Stimulated activated CD4-positive, alpha-beta T cell treated with anti-CD3 and anti-CD28 coated beads, Interleukin-15, amount 100 ng/mL, for 24 hours (primary cell): ENCODE measurements around the gene TMEM9.
"Not testable (repeated sequence)": the region's sequence is repeated elsewhere in the genome, so short reads cannot be mapped to it uniquely, and the experiment has no call there.

Source experiments
- DNase-seq: peaks from one replicate; pipeline ENCODE4 v3.0.0-alpha.2; 2020

Gene TMEM9

DNA sequence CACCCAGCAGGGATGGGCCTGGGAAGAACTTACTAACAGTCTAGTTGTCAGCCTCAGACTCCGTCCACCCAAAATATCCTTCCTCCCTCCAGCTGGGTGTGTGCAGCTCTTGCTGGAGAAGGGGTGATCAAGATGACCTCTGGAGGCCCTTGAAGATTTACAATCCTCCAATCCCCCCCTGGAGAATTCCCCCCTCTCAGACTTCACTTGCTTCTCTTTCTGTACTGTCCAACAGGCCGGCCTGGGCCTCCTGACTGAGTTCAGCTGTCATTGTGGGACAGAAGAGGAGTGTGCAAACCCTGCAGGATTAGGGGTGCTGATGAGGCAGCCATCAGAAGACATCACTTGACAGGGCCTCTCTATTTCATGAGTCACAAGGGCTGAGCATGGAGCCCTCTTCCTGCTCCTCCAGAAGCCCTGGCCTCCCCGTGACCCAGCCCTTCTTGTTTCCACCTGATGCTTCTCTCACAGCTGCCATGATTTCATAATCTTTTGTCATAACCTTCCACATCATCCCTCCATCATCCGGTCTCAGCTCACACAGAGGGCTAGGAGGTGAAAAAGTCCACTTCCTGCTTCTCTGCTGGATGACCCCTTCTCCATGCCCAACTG is 18.8 kb upstream of the TMEM9 start:
- DNase-seq, result peak; percentile 24

GRCh38 chr1:201172326-201172725 is 18.1 kb upstream of the TMEM9 start:
- DNase-seq, result no peak

DNA sequence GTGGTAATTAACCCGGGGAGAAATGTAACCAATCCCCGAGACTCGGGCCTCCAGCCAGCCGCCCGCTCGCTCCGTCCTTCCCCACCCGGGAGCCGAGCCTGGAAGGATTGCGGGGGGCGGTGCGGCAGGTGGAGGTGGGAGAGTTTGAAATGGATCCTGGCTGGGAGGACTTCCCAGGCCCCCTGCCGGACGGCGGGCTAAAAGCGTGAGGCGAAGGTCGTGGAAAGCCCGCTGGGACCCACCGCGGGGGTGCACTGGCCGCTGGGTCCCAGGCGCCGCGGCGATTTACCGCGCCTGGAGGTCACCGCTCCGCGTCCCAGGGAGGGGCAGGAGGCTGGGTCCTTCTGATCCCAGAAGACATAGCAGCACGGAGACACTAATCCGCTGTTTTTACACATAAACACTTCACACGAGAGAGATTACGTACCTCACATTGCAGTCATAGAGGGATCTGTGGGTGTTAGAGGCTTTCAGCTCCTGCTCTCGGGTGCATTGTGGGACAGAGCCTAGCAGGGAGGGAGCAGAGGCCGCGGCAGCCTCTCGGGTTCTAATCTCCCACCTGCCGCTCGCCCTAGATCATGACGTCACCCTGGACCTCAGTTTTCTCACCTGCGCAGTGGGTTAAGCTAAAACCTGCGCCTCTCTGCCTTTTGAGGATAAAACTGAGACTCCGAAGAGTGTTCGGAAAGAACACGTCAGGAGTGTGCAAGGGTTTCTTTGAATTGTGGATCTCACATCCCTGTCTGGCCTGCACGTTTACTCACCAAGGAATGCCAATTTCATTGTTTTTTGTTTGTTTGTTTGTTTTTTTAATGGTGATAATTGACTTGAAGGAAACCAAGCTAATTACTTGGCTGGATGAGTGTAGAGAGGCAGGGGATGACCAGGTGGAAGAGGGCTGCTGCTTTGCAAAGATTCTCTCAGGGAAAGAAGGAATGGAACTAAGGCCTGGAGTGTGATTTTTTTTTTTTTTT is 17.1 kb upstream of the TMEM9 start:
- DNase-seq, result peak; percentile 74

- DNase-seq, result peak; percentile 88
These were observed 16.3 kb upstream of the TMEM9 start for GRCh38 chr1:201170533-201171062.

DNA sequence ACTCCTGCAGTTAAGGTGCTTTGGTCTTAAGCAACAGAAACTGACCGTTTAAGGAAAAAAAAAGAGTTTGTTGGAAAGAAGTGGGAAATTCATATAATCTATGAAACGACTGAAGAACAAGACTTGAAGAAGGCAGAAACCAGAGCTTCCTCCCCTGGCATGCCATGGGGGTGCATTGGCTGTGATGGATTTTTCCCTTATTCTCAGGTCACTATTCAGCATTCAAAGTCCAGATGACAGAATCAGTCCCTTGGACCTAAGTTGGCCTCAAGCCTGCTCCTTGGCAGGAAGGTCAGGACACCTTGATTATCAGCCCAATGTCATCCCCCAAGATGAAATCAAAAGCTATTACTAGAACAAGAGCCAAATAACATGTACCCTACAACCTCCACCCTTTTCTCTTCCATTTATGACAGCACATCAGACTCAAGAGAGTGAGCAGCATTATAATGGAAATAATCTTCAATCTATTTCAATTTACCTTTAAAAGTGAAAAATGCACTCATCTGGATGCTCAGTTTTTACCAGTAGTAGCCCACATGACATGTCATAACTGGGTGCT is 15.8 kb upstream of the TMEM9 start:
- no peak for DNase-seq

DNA sequence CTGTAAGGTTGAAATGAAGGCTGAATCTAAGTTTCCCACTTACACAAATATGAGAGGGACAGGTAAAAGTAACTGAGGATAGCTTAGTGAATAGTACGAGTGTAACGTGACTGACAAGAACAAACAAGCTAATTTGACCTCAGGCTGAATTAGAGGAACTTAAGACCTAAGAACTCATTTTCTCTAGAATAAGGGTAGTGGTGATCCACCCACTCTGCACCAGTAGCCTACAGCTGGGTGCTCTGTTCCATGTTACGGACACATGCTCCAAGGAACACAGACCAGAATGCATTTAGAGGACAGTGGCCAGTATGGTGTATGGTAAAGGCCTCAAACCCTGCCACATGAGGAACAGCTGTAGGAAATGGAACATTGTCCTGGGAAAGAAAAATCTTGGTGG is 14.9 kb upstream of the TMEM9 start:
- DNase-seq, result no peak

GRCh38 chr1:201167041-201167991 is 13.0 kb upstream of the TMEM9 start:
- no peak for DNase-seq

DNA sequence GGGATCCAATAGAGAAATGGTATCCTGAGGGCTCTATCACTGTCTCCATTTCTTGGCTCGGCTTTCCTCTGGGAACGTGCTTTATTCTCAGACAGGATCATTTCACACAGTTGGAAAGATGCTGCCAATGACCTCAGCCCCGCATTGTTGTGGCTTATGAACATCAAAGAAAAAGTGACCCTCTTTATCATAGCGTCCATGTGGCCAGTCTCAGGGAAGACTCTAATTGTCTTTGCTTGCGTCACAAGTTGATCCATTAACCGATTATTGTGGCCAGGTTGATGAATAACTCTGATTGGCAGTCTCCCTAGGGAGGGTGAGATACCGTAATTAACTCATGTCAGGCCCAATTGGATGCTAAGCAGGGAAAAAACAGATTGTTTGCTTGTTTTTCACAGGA is 10.4 kb upstream of the TMEM9 start:
- no peak for DNase-seq

- DNase-seq, result no peak
These were observed 9.4 kb upstream of the TMEM9 start for GRCh38 chr1:201163707-201164106.

GRCh38 chr1:201163036-201163435 is 8.8 kb upstream of the TMEM9 start:
- DNase-seq, result not testable (repeated sequence)

DNA sequence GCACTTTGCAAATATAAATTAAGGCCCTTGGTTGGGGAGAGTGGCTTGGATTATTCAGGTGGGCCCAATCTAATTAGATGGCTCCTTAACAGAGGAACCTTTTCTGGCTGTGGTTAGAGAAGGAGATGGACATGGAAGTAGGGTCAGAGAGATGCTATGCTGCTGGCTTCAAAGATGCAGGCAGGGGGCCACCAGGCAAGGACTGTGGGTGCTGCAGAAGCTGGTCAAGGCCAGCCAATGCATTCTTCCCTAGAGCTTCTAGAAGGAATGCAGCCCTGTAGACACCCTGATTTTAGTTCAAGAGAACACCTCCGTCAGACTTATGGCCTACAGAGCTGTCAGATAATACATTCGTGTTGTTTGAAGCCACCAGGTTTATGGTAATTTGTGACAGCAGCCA is 3.7 kb upstream of the TMEM9 start:
- DNase-seq, result no peak

GRCh38 chr1:201156819-201157218 is 2.5 kb upstream of the TMEM9 start:
- no peak for DNase-seq

GRCh38 chr1:201156346-201156745 is 2.1 kb upstream of the TMEM9 start:
- no peak for DNase-seq

GRCh38 chr1:201155354-201155753 is 1.1 kb upstream of the TMEM9 start:
- no peak for DNase-seq

DNA sequence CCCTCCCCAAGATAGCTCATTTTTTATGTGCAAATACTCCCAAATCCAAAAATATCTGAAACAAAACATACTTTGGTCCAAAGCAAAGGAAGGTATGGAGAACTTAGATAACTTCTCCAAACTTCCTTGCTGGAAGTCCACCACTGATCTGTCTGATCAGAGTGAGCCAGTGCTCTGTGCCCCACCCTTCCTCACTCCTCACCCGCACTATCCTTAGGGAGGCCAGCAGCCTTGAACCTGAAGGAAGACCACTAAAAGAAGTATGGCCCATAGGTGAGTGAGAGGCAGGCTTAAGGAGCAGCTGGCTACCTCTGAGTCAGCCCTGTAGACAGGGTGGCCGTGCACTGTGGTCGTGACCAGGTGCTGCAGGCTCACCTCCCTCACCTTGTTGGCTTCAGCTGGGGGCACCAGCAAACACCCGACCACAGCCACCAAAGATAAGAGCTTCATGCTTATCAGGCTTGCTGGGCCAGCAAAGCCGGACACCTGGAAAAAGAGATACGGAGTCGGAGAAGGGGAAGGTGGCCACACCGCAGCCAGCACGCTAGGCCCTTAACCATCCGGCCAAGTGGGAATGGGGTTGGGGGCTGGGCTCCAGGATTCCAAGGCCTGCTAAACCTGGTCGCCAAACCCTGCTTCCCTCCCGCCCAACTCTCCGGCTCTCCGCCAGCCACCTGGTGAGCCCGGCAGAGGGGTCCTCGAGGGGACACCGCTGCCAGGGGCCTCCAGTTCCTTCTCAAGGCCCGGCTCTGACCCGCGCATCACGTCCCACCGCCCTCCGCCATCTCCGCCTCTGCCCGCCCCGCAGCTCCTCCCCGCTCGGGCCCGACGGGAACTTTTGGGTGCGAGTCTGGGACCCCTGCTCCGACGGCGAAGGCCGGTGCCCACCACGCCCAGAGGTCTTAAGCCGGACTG is 543 bp downstream of the TMEM9 start:
- DNase-seq, result no peak

DNA sequence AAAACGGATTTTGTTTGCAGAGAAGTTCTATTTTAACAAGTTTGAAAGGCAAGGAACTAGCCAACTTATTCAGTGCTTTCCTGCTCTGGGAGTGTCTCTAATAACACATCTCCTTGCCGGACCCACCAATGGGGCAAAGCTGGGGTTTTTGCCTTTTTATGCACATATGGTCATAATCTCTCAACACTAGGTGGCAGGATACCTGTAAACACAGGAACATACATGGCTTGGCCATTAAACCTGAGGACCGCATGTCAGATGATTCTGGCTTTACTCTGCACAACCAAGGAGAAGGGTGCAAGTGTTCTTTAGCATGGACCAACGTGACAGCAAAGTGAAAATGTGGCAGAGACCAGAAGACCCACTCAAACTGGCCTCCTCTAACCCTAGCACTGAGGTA is 4.9 kb downstream of the TMEM9 start:
- DNase-seq, result peak; percentile 7

DNA sequence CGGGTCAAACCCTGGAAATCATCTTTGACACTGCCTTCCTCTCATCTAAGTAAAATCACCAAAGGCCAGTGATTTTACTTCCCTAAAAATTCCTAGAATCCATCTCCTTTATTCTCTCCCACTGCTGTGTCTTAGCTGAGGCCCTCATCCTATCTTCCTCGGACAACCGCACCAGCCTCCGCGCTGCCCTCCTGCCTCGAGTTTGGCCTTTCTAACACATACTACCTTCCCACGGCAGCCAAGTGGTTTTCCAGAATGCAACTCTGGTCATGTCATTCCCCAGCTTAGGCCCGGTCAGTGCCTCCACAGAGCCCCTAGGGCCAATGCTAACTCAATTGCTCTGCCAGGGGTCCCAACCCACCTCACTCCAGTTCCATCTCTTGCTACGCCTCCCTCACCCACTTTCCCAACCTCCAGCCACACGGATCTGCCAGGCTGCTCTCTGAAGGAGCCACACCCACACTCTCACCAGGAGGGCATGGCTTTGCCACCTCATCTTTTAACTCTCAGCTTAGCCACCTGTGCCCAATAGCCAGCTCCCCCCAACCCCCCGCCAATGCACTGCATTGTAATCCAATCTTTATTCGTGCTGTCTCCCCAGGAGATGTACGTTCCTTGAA is 6.8 kb downstream of the TMEM9 start:
- DNase-seq, result no peak

DNA sequence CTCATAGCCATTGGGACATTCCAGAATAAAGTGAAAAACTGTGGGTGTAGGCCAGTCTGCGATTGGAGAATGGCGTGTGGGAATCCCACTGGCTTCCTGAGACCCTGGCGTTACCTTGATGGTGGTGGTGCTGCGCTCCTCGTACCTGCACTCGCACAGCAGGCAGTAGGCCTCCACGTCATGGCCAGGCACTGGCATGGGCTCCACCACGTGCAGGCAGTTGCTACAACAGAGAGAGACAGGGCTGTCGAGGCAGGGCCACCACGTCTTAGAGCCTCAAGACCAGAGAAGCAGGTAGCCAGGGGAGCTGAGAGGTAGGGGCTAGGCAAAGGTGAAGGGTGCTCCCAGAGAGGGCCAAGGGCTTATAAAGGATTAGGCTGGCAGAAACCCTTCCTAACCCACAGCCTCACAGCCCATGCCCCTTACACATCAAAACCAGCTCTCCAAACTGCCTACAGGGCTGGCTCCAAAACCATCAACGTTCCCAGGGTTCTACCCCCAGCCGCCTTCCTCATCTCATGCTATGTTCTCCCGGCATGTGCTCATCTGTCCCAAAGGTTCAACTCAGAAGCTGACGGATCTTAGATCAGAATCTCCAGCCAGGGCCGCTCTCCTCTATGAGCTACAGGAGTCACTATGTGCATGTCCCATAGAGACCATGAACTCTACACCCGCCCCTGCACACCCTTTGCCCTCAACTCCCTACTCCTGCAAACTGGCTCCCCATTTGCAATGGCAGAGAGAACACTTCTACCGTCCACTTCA is 7.5 kb downstream of the TMEM9 start:
- DNase-seq, result no peak

DNA sequence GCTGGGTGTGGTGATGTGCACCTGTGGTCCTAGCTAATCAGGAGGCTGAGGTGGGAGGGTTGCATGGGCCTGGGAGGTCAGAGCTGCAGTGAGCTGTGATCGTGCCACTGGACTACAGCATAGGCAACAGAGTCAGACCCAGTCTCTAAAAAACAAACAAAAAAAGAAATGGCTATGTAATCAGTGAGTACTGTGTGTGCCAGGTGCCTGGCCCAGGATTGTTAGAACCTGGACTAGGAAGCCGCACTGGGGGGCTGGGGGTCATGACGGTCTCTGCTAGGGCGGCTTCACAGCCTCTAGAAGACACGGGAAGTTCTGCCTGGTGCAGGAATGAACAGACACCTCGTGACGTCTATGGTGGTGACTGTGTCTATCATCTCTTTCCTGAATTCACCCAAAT is 8.5 kb downstream of the TMEM9 start:
- DNase-seq, result no peak

DNA sequence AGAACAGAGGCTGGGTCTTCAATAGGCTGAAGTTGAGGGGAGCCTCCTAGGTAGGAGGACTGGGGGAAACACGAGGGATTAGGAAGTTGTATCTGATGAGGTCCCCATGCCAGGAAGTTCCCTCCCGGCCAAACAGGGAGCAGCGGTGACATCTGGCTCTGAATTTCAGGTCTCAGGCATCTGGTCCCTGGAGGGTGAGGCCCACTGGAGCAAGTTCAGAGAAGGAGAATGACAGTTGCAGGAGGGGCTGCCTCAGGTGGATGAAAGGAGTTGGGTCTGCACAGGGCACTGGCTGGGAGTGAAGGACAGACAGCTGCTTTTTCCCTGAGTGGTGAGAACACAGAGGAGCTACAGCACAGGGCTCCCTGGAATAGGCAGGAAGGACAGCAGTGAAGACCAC is 9.1 kb downstream of the TMEM9 start:
- no peak for DNase-seq
